ENCODE measurements around the gene IFI30. TPM values are rescaled to one million over a fixed set of nuclear protein-coding genes. Genes with fewer than 3 reads are reported as not detected.

Gene IFI30
- total RNA-seq, 1 experiment from 2014 or later = 416 TPM

DNA sequence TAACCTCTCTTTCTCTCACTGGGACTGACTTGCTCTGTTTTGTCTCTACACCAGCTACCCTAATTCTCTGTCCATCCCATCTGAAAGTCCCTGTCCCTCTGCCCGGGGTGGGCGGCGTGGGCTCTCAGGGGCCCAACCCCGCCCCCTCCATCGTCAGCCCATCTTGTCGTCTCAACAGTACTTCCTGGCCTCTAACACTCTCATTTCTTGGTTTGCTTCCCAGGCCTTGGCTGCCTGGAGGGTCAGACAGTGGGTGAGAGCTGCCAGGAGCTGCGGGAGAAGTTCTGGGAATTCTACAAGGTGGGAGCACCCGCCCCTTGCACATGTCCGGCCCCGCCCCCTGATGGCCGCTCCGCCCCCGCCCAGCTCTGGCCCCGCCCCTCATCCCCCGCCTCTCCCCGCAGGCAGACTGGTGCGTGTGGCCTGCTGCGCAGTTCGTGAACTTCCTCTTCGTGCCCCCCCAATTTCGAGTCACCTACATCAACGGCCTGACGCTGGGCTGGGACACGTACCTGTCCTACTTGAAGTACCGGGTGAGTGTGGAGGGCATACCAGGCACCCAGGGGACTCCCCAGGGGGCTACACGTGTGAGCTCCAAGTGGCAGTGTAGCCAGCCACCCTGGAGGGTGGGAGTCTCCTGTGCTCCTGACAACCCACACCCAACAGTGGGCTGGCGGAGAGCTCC is 21.1 kb downstream of the IFI30 start:
- H3K27ac ChIP-seq (ENCODE audit: low read length) = no peak overlapping the region
- peak overlapping the region; percentile 80 for H3K9ac ChIP-seq (ENCODE audit: low read length)
- H3K4me3 ChIP-seq (ENCODE audit: low read length) = peak overlapping the region; percentile 89

DNA sequence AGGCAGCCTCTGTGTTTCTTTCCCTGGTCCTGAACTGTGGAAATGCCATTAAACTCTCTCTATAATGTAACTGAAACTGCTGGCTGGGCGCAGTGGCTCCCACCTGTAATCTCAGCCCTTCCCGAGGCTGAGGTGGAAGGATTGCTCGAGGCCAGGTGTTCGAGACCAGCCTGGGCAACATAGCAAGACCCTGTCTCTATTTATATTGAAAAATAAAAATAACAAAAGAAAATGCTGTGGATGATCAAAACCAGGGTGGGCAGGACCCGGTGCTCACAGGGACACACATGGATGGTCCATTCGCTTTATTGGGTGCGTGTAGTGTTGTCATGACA is 22.9 kb downstream of the IFI30 start:
- Histone ChIP-seq H4K20me1 (ENCODE audit: insufficient read depth, low read depth, low read length) (no peaks in the 10 kb centered on the region), H3K9ac (ENCODE audit: low read length) (no peak overlapping the region), H3K9me2 (replicated peaks; ENCODE audit: insufficient read depth, low read length) (no peaks in the 10 kb centered on the region), H3K4me3 (ENCODE audit: low read length) (no peak overlapping the region), H3K4me2 (ENCODE audit: low read depth, low read length, poor library complexity, severe bottlenecking) (no peak overlapping the region), H3K27ac (ENCODE audit: low read length) (no peak overlapping the region), H3K4me1 (ENCODE audit: low read length) (peaks cover 24% of the 10 kb centered on the region), H2AFZ (ENCODE audit: low read length) (no peak overlapping the region), H3K27me3 (ENCODE audit: low read length) (no peaks in the 10 kb centered on the region), H3K79me2 (ENCODE audit: low read length) (peaks cover 9% of the 10 kb centered on the region), H3K36me3 (ENCODE audit: insufficient read depth, low read length) (peaks cover 10% of the 10 kb centered on the region; the same call in 1 of the 2 replicates), H3K9me3 (ENCODE audit: low read length) (no peaks in the 10 kb centered on the region)
- no peak for DNase-seq

More for the DNA sequence above, 21.1 kb downstream of the IFI30 start:
- H2AFZ ChIP-seq (ENCODE audit: low read length) = no peak overlapping the region
- H3K4me1 ChIP-seq (ENCODE audit: low read length) = peaks cover 26% of the 10 kb centered on the region
- H3K9me2 ChIP-seq (replicated peaks; ENCODE audit: insufficient read depth, low read length) = no peaks in the 10 kb centered on the region
- peak; percentile 80 for DNase-seq
- H3K9me3 ChIP-seq (ENCODE audit: low read length) = no peaks in the 10 kb centered on the region
- no peaks in the 10 kb centered on the region for H3K27me3 ChIP-seq (ENCODE audit: low read length)
- peak overlapping the region; percentile 83 for H3K4me2 ChIP-seq (ENCODE audit: low read depth, low read length, poor library complexity, severe bottlenecking)
- H3K36me3 ChIP-seq (ENCODE audit: insufficient read depth, low read length) = peaks cover 6% of the 10 kb centered on the region; the same call in 1 of the 2 replicates
- no peaks in the 10 kb centered on the region for H4K20me1 ChIP-seq (ENCODE audit: insufficient read depth, low read depth, low read length)
- H3K79me2 ChIP-seq (ENCODE audit: low read length) = peaks cover 8% of the 10 kb centered on the region

DNA sequence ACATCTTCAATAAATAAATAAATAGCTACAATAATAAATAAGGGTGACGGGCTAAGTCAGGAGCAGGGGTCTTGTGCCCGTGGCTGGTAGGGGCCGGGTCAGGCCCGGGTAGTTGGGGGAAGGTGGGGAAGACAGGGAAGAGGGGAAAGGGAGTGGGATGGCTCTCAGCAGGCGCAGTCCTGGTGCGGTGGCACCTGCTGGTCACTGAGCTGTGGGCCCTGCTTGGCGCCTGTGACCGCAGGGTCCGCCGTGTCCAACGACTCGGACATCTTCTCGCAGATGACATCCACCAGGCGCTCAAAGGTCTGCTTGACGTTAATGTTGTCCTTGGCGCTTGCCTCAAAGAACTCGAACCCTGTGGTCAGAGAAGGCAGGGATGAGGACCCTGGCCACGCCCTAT is 23.7 kb downstream of the IFI30 start:
- Histone ChIP-seq H3K27ac (ENCODE audit: low read length) (no peak overlapping the region), H3K4me1 (ENCODE audit: low read length) (peaks cover 17% of the 10 kb centered on the region), H2AFZ (ENCODE audit: low read length) (no peak overlapping the region), H3K9me3 (ENCODE audit: low read length) (no peaks in the 10 kb centered on the region), H4K20me1 (ENCODE audit: insufficient read depth, low read depth, low read length) (peaks cover 5% of the 10 kb centered on the region), H3K4me3 (ENCODE audit: low read length) (no peak overlapping the region), H3K27me3 (ENCODE audit: low read length) (no peaks in the 10 kb centered on the region), H3K36me3 (ENCODE audit: insufficient read depth, low read length) (peaks cover 18% of the 10 kb centered on the region; the same call in 1 of the 2 replicates), H3K9ac (ENCODE audit: low read length) (no peak overlapping the region), H3K79me2 (ENCODE audit: low read length) (peaks cover 18% of the 10 kb centered on the region), H3K9me2 (replicated peaks; ENCODE audit: insufficient read depth, low read length) (no peaks in the 10 kb centered on the region), H3K4me2 (ENCODE audit: low read depth, low read length, poor library complexity, severe bottlenecking) (no peak overlapping the region)
- no peak for DNase-seq

DNA sequence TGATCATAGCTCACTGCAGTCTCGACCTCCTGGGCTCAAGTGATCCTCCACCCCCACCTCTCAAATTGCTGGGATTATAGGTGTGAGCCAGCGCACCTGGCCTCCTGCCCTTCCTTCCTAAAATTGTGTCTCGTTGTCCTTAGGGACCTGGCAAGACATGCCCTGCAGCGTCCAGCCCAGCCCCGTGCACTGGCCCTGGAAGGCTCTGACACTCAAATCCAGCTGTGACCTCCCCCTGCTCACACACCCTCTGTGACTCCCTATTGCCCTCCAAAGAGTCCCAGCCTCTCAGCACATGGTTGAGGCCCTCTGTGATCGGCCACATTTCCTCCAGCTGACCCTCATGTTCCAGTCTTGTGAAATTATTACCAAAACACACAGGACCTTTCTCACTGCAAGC is 24.3 kb downstream of the IFI30 start:
- H2AFZ ChIP-seq (ENCODE audit: low read length) = no peak overlapping the region
- H3K27me3 ChIP-seq (ENCODE audit: low read length) = no peaks in the 10 kb centered on the region
- H3K4me1 ChIP-seq (ENCODE audit: low read length) = peaks cover 21% of the 10 kb centered on the region
- peaks cover 21% of the 10 kb centered on the region; the same call in 1 of the 2 replicates for H3K36me3 ChIP-seq (ENCODE audit: insufficient read depth, low read length)
- peaks cover 23% of the 10 kb centered on the region for H3K79me2 ChIP-seq (ENCODE audit: low read length)
- H3K9me3 ChIP-seq (ENCODE audit: low read length) = no peaks in the 10 kb centered on the region
- H3K9ac ChIP-seq (ENCODE audit: low read length) = no peak overlapping the region
- H3K9me2 ChIP-seq (replicated peaks; ENCODE audit: insufficient read depth, low read length) = no peaks in the 10 kb centered on the region
- DNase-seq = no peak
- no peak overlapping the region for H3K4me3 ChIP-seq (ENCODE audit: low read length)
- no peak overlapping the region for H3K4me2 ChIP-seq (ENCODE audit: low read depth, low read length, poor library complexity, severe bottlenecking)
- H4K20me1 ChIP-seq (ENCODE audit: insufficient read depth, low read depth, low read length) = peaks cover 8% of the 10 kb centered on the region
- H3K27ac ChIP-seq (ENCODE audit: low read length) = no peak overlapping the region

DNA sequence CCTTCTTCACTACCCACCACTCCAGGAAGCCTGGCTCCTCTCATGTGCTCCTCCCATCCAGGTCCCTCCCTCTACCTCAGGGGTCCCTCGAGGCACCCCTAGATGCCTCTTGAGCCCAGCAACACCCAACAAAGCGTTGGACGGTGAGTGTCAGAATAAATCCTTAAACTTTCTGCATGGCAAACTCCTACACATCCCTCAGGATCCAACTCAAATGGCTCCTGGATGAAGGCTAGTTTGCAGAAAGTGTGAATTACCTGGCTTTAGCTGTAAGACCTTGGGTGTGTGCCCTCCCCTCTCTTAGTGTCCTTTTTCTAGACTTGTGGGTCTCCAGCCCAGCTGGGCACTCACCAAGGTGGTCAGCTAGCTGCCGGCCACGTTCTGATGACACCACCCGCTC is 24.8 kb downstream of the IFI30 start:
- H3K79me2 ChIP-seq (ENCODE audit: low read length) = peaks cover 28% of the 10 kb centered on the region
- no peak overlapping the region for H3K9ac ChIP-seq (ENCODE audit: low read length)
- H3K4me2 ChIP-seq (ENCODE audit: low read depth, low read length, poor library complexity, severe bottlenecking) = no peak overlapping the region
- no peak overlapping the region for H3K27ac ChIP-seq (ENCODE audit: low read length)
- H4K20me1 ChIP-seq (ENCODE audit: insufficient read depth, low read depth, low read length) = peaks cover 8% of the 10 kb centered on the region
- H2AFZ ChIP-seq (ENCODE audit: low read length) = no peak overlapping the region
- H3K4me3 ChIP-seq (ENCODE audit: low read length) = no peak overlapping the region
- no peaks in the 10 kb centered on the region for H3K9me3 ChIP-seq (ENCODE audit: low read length)
- peaks cover 25% of the 10 kb centered on the region for H3K4me1 ChIP-seq (ENCODE audit: low read length)
- H3K36me3 ChIP-seq (ENCODE audit: insufficient read depth, low read length) = peaks cover 21% of the 10 kb centered on the region; the same call in 1 of the 2 replicates
- DNase-seq = no peak
- no peaks in the 10 kb centered on the region for H3K27me3 ChIP-seq (ENCODE audit: low read length)
- H3K9me2 ChIP-seq (replicated peaks; ENCODE audit: insufficient read depth, low read length) = no peaks in the 10 kb centered on the region

DNA sequence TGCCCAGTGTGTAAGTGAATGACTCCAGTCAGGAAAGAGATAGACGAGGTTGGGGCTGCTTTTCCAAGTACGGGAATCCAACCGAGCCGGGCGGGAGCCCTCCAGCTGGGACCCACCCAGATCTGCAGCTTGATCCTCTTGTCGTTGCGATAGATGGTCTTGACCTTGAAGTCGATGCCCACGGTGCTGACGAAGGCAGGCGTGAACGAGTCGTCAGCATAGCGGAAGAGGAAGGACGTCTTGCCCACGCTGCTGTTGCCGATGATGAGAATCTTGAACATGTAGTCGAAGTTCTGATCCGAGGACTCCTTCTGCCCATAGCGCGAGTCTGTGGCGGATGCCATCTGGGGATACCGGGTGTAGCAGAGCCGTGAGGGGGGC is 28.8 kb downstream of the IFI30 start:
- Histone ChIP-seq H3K4me2 (ENCODE audit: low read depth, low read length, poor library complexity, severe bottlenecking) (peak overlapping the region; percentile 86), H4K20me1 (ENCODE audit: insufficient read depth, low read depth, low read length) (peaks cover 8% of the 10 kb centered on the region)

DNA sequence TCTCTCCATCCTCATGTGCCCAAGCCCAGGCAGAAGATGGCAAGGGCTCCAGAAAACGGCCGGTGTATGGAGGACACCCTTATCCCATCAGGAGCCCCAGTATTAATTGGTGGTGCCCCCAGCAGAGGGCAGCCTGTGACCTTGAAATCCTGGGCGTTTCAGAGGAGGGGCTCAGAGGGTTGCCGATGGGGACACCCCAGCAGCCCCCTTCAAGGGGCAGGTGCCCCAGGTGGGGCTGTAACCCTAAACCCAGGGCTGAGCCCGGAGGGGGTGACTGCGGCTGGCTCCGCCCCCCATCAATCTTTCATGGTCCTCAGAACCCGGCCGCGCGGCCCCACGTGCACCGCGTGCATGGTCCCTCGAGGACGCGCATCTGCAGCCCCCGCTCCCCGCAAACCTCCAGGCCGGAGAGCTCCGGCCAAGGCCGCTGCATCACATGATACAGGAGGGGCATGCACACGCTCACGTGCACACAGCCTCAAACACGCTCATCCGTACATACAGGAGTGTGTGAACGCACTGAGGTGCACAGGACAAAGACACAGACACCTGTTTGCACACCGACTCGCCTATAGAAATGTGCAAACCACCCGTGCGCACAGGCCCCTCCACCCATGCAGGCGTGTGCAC is 29.3 kb downstream of the IFI30 start:
- Histone ChIP-seq H3K4me3 (ENCODE audit: low read length) (peak overlapping the region; percentile 93), H3K36me3 (ENCODE audit: insufficient read depth, low read length) (peaks cover 21% of the 10 kb centered on the region; the same call in 1 of the 2 replicates), H3K9me3 (ENCODE audit: low read length) (no peaks in the 10 kb centered on the region), H3K27me3 (ENCODE audit: low read length) (no peaks in the 10 kb centered on the region), H3K27ac (ENCODE audit: low read length) (peak overlapping the region; percentile 47), H3K9me2 (replicated peaks; ENCODE audit: insufficient read depth, low read length) (no peaks in the 10 kb centered on the region), H4K20me1 (ENCODE audit: insufficient read depth, low read depth, low read length) (peaks cover 8% of the 10 kb centered on the region), H2AFZ (ENCODE audit: low read length) (peak overlapping the region; percentile 49; the same call in 1 of the 2 replicates), H3K9ac (ENCODE audit: low read length) (peak overlapping the region; percentile 80), H3K79me2 (ENCODE audit: low read length) (peaks cover 22% of the 10 kb centered on the region), H3K4me1 (ENCODE audit: low read length) (peaks cover 27% of the 10 kb centered on the region), H3K4me2 (ENCODE audit: low read depth, low read length, poor library complexity, severe bottlenecking) (peak overlapping the region; percentile 86)
- DNase-seq = peak; percentile 78

More for the DNA sequence above, 28.8 kb downstream of the IFI30 start:
- no peak for DNase-seq
- Histone ChIP-seq H3K27ac (ENCODE audit: low read length) (no peak overlapping the region), H3K36me3 (ENCODE audit: insufficient read depth, low read length) (peaks cover 21% of the 10 kb centered on the region; the same call in 1 of the 2 replicates), H3K27me3 (ENCODE audit: low read length) (no peaks in the 10 kb centered on the region), H3K79me2 (ENCODE audit: low read length) (peaks cover 22% of the 10 kb centered on the region), H3K9me2 (replicated peaks; ENCODE audit: insufficient read depth, low read length) (no peaks in the 10 kb centered on the region), H3K9ac (ENCODE audit: low read length) (peak overlapping the region; percentile 80), H3K4me3 (ENCODE audit: low read length) (peak overlapping the region; percentile 93; the same call in 1 of the 2 replicates), H3K9me3 (ENCODE audit: low read length) (no peaks in the 10 kb centered on the region), H2AFZ (ENCODE audit: low read length) (no peak overlapping the region), H3K4me1 (ENCODE audit: low read length) (peaks cover 27% of the 10 kb centered on the region)

DNA sequence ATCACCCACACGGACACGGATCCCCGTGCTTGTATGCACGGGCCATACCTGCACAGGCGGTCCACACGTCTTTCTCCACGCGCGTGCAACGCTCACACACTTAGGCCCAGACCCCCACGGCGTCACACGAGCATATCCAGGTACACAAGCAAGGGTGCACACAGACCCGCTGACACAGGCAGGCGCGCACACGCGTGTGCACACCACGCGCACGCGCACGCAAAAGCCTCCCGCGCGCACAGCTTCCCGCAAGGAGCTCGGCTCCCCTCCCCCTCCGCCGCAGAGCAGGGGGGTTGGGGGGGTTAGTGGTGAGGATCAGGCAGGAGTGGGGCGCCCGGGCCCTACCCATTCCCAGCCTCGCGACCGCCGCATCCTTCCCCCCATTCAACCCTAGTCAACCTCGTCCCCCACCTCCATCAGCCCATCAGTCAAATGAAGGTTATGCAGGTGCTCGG is 29.8 kb downstream of the IFI30 start:
- Histone ChIP-seq H3K79me2 (ENCODE audit: low read length) (peaks cover 22% of the 10 kb centered on the region), H3K27ac (ENCODE audit: low read length) (peak overlapping the region; percentile 47)

More for the DNA sequence above, 29.8 kb downstream of the IFI30 start:
- peak; percentile 78 for DNase-seq
- Histone ChIP-seq H3K4me2 (ENCODE audit: low read depth, low read length, poor library complexity, severe bottlenecking) (peak overlapping the region; percentile 86), H3K4me3 (ENCODE audit: low read length) (peak overlapping the region; percentile 93), H3K36me3 (ENCODE audit: insufficient read depth, low read length) (peaks cover 18% of the 10 kb centered on the region; the same call in 1 of the 2 replicates), H3K27me3 (ENCODE audit: low read length) (no peaks in the 10 kb centered on the region), H3K4me1 (ENCODE audit: low read length) (peaks cover 30% of the 10 kb centered on the region), H4K20me1 (ENCODE audit: insufficient read depth, low read depth, low read length) (peaks cover 8% of the 10 kb centered on the region), H3K9ac (ENCODE audit: low read length) (peak overlapping the region; percentile 80), H3K9me3 (ENCODE audit: low read length) (no peaks in the 10 kb centered on the region), H2AFZ (ENCODE audit: low read length) (peak overlapping the region; percentile 49; the same call in 1 of the 2 replicates), H3K9me2 (replicated peaks; ENCODE audit: insufficient read depth, low read length) (no peaks in the 10 kb centered on the region)

Data from Karpas-422 (cell line).